ES-I3 (cell line): Measurements from ENCODE around the gene KLHDC7B.

Experiments used
- H3K36me3 ChIP-seq: 2 replicates; pipeline ENCODE4 v1.6.1; 2013; ENCODE audit warnings: mild to moderate bottlenecking, low read length, control low read depth, moderate library complexity; ENCODE audit not compliant: insufficient read depth
- H3K4me1 ChIP-seq: 2 replicates; pipeline ENCODE4 v1.6.1; 2013; ENCODE audit warnings: mild to moderate bottlenecking, control low read depth, low read length; ENCODE audit not compliant: insufficient read depth
- H3K9ac ChIP-seq: 2 replicates; pipeline ENCODE4 v1.6.1; 2013; ENCODE audit warnings: low read depth, mild to moderate bottlenecking, low read length, moderate library complexity
- H3K9me3 ChIP-seq: 2 replicates; pipeline ENCODE4 v1.6.1; 2013; ENCODE audit warnings: mild to moderate bottlenecking, low read length, moderate library complexity; ENCODE audit not compliant: control insufficient read depth, insufficient read depth

Gene KLHDC7B

GRCh38 chr22:50563413-50564160, 17.9 kb downstream of the KLHDC7B start:
- no peaks in the 10 kb centered on the region for H3K9me3 ChIP-seq
- peak overlapping the region; percentile 82 for H3K9ac ChIP-seq
- H3K36me3 ChIP-seq: peaks cover 5% of the 10 kb centered on the region; the same call in 1 of the 2 replicates
- no peaks in the 10 kb centered on the region for H3K4me1 ChIP-seq

GRCh38 chr22:50564289-50564688, 18.6 kb downstream of the KLHDC7B start:
- Histone ChIP-seq H3K9ac (no peak overlapping the region), H3K9me3 (no peaks in the 10 kb centered on the region), H3K36me3 (peaks cover 5% of the 10 kb centered on the region; the same call in 1 of the 2 replicates), H3K4me1 (no peaks in the 10 kb centered on the region)

- Histone ChIP-seq H3K36me3 (peaks cover 12% of the 10 kb centered on the region; the same call in 1 of the 2 replicates), H3K4me1 (no peaks in the 10 kb centered on the region), H3K9me3 (no peaks in the 10 kb centered on the region), H3K9ac (no peak overlapping the region)
Observed at GRCh38 chr22:50567721-50568252, 22.1 kb downstream of the KLHDC7B start.

- Histone ChIP-seq H3K9ac (no peak overlapping the region), H3K4me1 (no peaks in the 10 kb centered on the region), H3K9me3 (no peaks in the 10 kb centered on the region), H3K36me3 (peaks cover 12% of the 10 kb centered on the region; the same call in 1 of the 2 replicates)
Observed at GRCh38 chr22:50568626-50569025, 22.9 kb downstream of the KLHDC7B start.

GRCh38 chr22:50569041-50569459, 23.4 kb downstream of the KLHDC7B start:
- Histone ChIP-seq H3K36me3 (peaks cover 12% of the 10 kb centered on the region; the same call in 1 of the 2 replicates), H3K9ac (no peak overlapping the region), H3K4me1 (no peaks in the 10 kb centered on the region), H3K9me3 (no peaks in the 10 kb centered on the region)

- no peak overlapping the region for H3K9ac ChIP-seq
- peaks cover 12% of the 10 kb centered on the region; the same call in 1 of the 2 replicates for H3K36me3 ChIP-seq
- no peaks in the 10 kb centered on the region for H3K9me3 ChIP-seq
- no peaks in the 10 kb centered on the region for H3K4me1 ChIP-seq
Observed at GRCh38 chr22:50569896-50570535, 24.3 kb downstream of the KLHDC7B start.

GRCh38 chr22:50570861-50571260, 25.2 kb downstream of the KLHDC7B start:
- no peak overlapping the region for H3K9ac ChIP-seq
- no peaks in the 10 kb centered on the region for H3K4me1 ChIP-seq
- no peaks in the 10 kb centered on the region for H3K9me3 ChIP-seq
- H3K36me3 ChIP-seq: peaks cover 12% of the 10 kb centered on the region; the same call in 1 of the 2 replicates

- Histone ChIP-seq H3K9ac (no peak overlapping the region), H3K36me3 (peaks cover 12% of the 10 kb centered on the region; the same call in 1 of the 2 replicates), H3K4me1 (no peaks in the 10 kb centered on the region), H3K9me3 (no peaks in the 10 kb centered on the region)
Observed at GRCh38 chr22:50571264-50572175, 25.8 kb downstream of the KLHDC7B start.

- Histone ChIP-seq H3K9ac (no peak overlapping the region), H3K4me1 (no peaks in the 10 kb centered on the region), H3K9me3 (no peaks in the 10 kb centered on the region), H3K36me3 (peaks cover 8% of the 10 kb centered on the region; the same call in 1 of the 2 replicates)
Observed at GRCh38 chr22:50572965-50573364, 27.3 kb downstream of the KLHDC7B start.

GRCh38 chr22:50573491-50574382, 28.0 kb downstream of the KLHDC7B start:
- Histone ChIP-seq H3K9ac (no peak overlapping the region), H3K9me3 (no peaks in the 10 kb centered on the region), H3K4me1 (no peaks in the 10 kb centered on the region; the same call in 1 of the 2 replicates), H3K36me3 (peaks cover 7% of the 10 kb centered on the region; the same call in 1 of the 2 replicates)

GRCh38 chr22:50574383-50574755, 28.7 kb downstream of the KLHDC7B start:
- Histone ChIP-seq H3K36me3 (peaks cover 7% of the 10 kb centered on the region; the same call in 1 of the 2 replicates), H3K4me1 (no peaks in the 10 kb centered on the region; the same call in 1 of the 2 replicates), H3K9ac (no peak overlapping the region), H3K9me3 (no peaks in the 10 kb centered on the region)

GRCh38 chr22:50575426-50575941, 29.8 kb downstream of the KLHDC7B start:
- H3K9ac ChIP-seq: no peak overlapping the region
- no peaks in the 10 kb centered on the region for H3K9me3 ChIP-seq
- no peaks in the 10 kb centered on the region; the same call in 1 of the 2 replicates for H3K4me1 ChIP-seq
- peaks cover 3% of the 10 kb centered on the region; the same call in 1 of the 2 replicates for H3K36me3 ChIP-seq

- Histone ChIP-seq H3K36me3 (peaks cover 3% of the 10 kb centered on the region; the same call in 1 of the 2 replicates), H3K9me3 (no peaks in the 10 kb centered on the region)
Observed at GRCh38 chr22:50576070-50576469, 30.4 kb downstream of the KLHDC7B start.

More at GRCh38 chr22:50576070-50576469, 30.4 kb downstream of the KLHDC7B start:
- Histone ChIP-seq H3K9ac (no peak overlapping the region), H3K4me1 (no peaks in the 10 kb centered on the region; the same call in 1 of the 2 replicates)
